Caco-2 (cell line): ENCODE data around the gene SEPTIN14. TPM values are rescaled to one million over a fixed set of nuclear protein-coding genes. Genes with fewer than 3 reads are reported as not detected.
A peak's percentile ranks its signal among the peaks of the same experiment; 100 is the strongest.

Source experiments
- BruUV-seq: library from RNA; stranded (reverse); fragments of 400-500 nt; replicated peaks from 2 replicates; lab custom pipeline; 2021; lab: Mats Ljungman, UMichigan
- CTCF ChIA-PET: fragments of 300-600 bp; sonication (Branson Sonifier 250); formaldehyde crosslinking; loops from one replicate; lab custom pipeline; 2022; ENCODE audit warnings: antibody characterized with exemption; lab: Charles Lee
- POLR2A ChIA-PET: fragments of 300-600 bp; sonication (Branson Sonifier 250); formaldehyde crosslinking; loops from one replicate; lab custom pipeline; 2022; ENCODE audit warnings: antibody characterized with exemption; lab: Charles Lee
- DNase-seq, 2 experiments: peaks; one replicate each; pipeline versions ENCODE4 v3.0.0 to v3.0.0-alpha.2; 2020 to 2022
- H3K27me3 ChIP-seq: replicated peaks from 2 replicates; pipeline ENCODE4 v1.6.0; 2011; ENCODE audit warnings: low read length; ENCODE audit not compliant: control insufficient read depth, insufficient read depth
- H3K36me3 ChIP-seq: 2 replicates; pipeline ENCODE4 v1.5.1; 2011; ENCODE audit warnings: low read length; ENCODE audit not compliant: control insufficient read depth, insufficient read depth
- H3K4me1 ChIP-seq: fragments of 250-450 bp; sonication (Bioruptor Pico); 2 replicates; pipeline ENCODE4 v1.5.1; 2020; ENCODE audit warnings: mild to moderate bottlenecking
- H3K4me3 ChIP-seq: 2 replicates; pipeline ENCODE4 v1.5.1; 2011; ENCODE audit warnings: low read depth, mild to moderate bottlenecking, control low read depth, low read length
- H3K9me3 ChIP-seq: fragments of 250-450 bp; sonication (Bioruptor Pico); 2 replicates; pipeline ENCODE4 v1.5.1; 2020; ENCODE audit warnings: mild to moderate bottlenecking, moderate library complexity
- H3K27ac Mint-ChIP-seq: one replicate; pipeline ENCODE4 v1.8.0; 2022; ENCODE audit warnings: mixed read lengths; ENCODE audit not compliant: unreplicated experiment
- H3K27me3 Mint-ChIP-seq: one replicate; pipeline ENCODE4 v1.8.0; 2022; ENCODE audit warnings: mixed read lengths; ENCODE audit not compliant: insufficient read depth, unreplicated experiment
- H3K36me3 Mint-ChIP-seq: one replicate; pipeline ENCODE4 v1.8.0; 2022; ENCODE audit warnings: mild to moderate bottlenecking, mixed read lengths; ENCODE audit not compliant: insufficient read depth, unreplicated experiment
- H3K4me1 Mint-ChIP-seq: one replicate; pipeline ENCODE4 v1.8.0; 2022; ENCODE audit warnings: low read depth, mixed read lengths; ENCODE audit not compliant: unreplicated experiment
- H3K4me3 Mint-ChIP-seq: one replicate; pipeline ENCODE4 v1.8.0; 2022; ENCODE audit warnings: mild to moderate bottlenecking, moderate library complexity, mixed read lengths; ENCODE audit not compliant: unreplicated experiment
- H3K9me3 Mint-ChIP-seq: one replicate; pipeline ENCODE4 v1.8.0; 2022; ENCODE audit warnings: mixed read lengths; ENCODE audit not compliant: unreplicated experiment
- intact Hi-C: fragments of 100-400 bp; cut with micrococcal nuclease; formaldehyde crosslinking; loops from one replicate; pipeline ENCODE4 v1.10.0; 2022; ENCODE audit not compliant: unreplicated experiment
- total RNA-seq: library from RNA; stranded (reverse); gene quantifications from 2 replicates; pipeline ENCODE4 v1.2.3, GENCODE V29; 2022
- TF ChIP-seq, protein P1 (sequence below), 2 experiments: fragments of 200-600 bp in 1 of 2; IDR thresholded peaks; 1 replicate in 1 of 2; 2 replicates in 1 of 2; pipeline versions ENCODE4 v1.5.1 to v1.8.0; 2011 to 2022; ENCODE audit warnings: antibody characterized with exemption in 1 of 2, control low read depth in 1 of 2, inconsistent platforms in 1 of 2, low read depth in 1 of 2, low read length in 1 of 2, mild to moderate bottlenecking in 1 of 2, moderate library complexity in 1 of 2; ENCODE audit not compliant: insufficient read depth in 1 of 2, severe bottlenecking in 1 of 2, unreplicated experiment in 1 of 2

The SEPTIN14 gene
- total RNA-seq, 1 experiment from 2014 or later, result not detected

DNA sequence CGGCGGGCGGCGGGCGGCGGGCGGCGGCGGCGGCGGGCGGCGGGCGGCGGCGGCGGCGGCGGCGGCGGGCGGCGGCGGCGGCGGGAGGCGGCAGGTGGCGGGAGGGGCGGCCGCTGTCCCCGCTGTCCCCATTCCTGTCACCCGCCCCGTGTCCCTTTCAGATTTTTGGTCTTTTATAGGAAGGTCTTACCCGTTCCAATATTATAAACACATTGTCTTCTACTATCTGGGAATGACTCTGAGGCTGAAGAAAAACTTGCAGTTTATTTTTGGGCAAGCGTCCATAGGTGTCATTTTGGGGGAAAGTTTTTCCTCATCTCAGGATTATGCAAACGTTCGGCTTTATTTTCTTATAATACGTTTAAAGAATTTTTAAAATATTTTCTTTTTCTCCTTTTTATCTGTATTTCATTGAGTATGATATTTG is 25.3 kb upstream of the SEPTIN14 start:
- Histone ChIP-seq H3K4me3 (peak overlapping the region; percentile 66), H3K4me1 (no peaks in the 10 kb centered on the region), H3K27me3 (no peaks in the 10 kb centered on the region), H3K36me3 (no peaks in the 10 kb centered on the region), H3K9me3 (no peaks in the 10 kb centered on the region)
- BruUV-seq, result no TSS peak
- TF ChIP-seq, protein P1, sequence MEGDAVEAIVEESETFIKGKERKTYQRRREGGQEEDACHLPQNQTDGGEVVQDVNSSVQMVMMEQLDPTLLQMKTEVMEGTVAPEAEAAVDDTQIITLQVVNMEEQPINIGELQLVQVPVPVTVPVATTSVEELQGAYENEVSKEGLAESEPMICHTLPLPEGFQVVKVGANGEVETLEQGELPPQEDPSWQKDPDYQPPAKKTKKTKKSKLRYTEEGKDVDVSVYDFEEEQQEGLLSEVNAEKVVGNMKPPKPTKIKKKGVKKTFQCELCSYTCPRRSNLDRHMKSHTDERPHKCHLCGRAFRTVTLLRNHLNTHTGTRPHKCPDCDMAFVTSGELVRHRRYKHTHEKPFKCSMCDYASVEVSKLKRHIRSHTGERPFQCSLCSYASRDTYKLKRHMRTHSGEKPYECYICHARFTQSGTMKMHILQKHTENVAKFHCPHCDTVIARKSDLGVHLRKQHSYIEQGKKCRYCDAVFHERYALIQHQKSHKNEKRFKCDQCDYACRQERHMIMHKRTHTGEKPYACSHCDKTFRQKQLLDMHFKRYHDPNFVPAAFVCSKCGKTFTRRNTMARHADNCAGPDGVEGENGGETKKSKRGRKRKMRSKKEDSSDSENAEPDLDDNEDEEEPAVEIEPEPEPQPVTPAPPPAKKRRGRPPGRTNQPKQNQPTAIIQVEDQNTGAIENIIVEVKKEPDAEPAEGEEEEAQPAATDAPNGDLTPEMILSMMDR (IDR thresholded peaks at IDR 0.05; ENCODE audit: insufficient read depth in 1 of 2, low read depth in 1 of 2, low read length in 1 of 2, severe bottlenecking in 1 of 2, unreplicated experiment in 1 of 2), result no peak
- peaks cover 12% of the 10 kb centered on the region for H3K36me3 Mint-ChIP-seq
- peak overlapping the region; percentile 97 for H3K4me3 Mint-ChIP-seq
- intact Hi-C loops, result loop anchor here (1.0 to 10.0 kb wide), 2 partner anchors 63 to 187 kb away; partner anchors contain the start of gene MRPS17
- peak overlapping the region; percentile 99 for H3K27ac Mint-ChIP-seq
- no peaks in the 10 kb centered on the region for H3K9me3 Mint-ChIP-seq
- ChIA-PET POLR2A (no interaction called here), CTCF (no interaction called here)
- DNase-seq, result peak in 1 of 2 experiments; percentile 7
- H3K4me1 Mint-ChIP-seq, result no peaks in the 10 kb centered on the region
- peaks cover 4% of the 10 kb centered on the region for H3K27me3 Mint-ChIP-seq

DNA sequence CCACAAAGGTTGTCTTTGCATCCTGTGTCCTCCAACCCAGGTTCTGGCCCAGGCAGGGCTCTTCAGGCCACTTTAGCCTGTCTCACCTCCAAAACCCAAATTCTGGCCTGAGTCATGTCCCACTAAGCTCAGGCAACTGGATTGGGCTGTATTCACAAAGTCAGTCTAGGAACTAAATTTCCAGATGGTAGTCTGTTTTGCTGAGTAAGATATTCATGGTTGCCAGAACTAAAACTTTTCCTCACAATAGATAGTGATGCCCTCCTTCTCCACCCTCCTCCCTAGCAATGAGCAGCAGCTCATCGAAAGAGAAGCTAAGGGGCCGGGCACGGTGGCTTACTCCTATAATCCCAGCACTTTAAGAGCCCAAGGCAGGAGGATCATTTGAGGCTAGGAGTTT is 21.8 kb upstream of the SEPTIN14 start:
- Mint-ChIP-seq H3K36me3 (peaks cover 7% of the 10 kb centered on the region), H3K27ac (no peak overlapping the region), H3K4me1 (no peaks in the 10 kb centered on the region), H3K27me3 (peaks cover 4% of the 10 kb centered on the region), H3K4me3 (no peak overlapping the region), H3K9me3 (no peaks in the 10 kb centered on the region)
- H3K9me3 ChIP-seq, result no peaks in the 10 kb centered on the region
- no peaks in the 10 kb centered on the region for H3K27me3 ChIP-seq
- no peak for DNase-seq
- no peak overlapping the region for H3K4me3 ChIP-seq
- no TSS peak for BruUV-seq
- CTCF ChIA-PET, result no interaction called here
- H3K36me3 ChIP-seq, result no peaks in the 10 kb centered on the region
- intact Hi-C loops, result loop anchor here (10.0 kb wide), 1 partner anchor 190 kb away; no protein-coding TSS in a partner anchor
- H3K4me1 ChIP-seq, result no peaks in the 10 kb centered on the region
- TF ChIP-seq, protein P1 (IDR thresholded peaks at IDR 0.05; ENCODE audit: insufficient read depth in 1 of 2, low read depth in 1 of 2, low read length in 1 of 2, severe bottlenecking in 1 of 2, unreplicated experiment in 1 of 2), result no peak
- POLR2A ChIA-PET, result no interaction called here

DNA sequence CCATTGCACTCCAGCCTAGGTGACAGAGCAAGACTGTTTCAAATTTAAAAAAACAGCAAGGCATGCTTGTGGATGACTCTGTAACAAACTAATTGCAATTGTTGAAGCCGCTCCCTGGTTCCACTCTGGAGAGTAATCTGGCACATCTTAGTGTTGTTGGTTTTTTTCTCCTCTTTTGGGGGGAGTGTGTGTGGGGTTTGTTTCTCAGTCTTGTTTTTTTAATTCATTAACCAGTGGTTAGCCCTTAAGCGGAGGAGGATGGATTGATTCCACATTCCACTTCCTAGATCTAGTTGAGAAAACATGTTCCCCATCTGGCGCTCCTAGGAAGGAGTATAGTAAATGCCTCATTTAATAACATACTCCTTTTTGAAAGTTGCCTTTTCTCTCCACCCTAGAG is 16.1 kb upstream of the SEPTIN14 start:
- Histone ChIP-seq H3K36me3 (no peaks in the 10 kb centered on the region), H3K4me3 (no peak overlapping the region), H3K9me3 (no peaks in the 10 kb centered on the region), H3K27me3 (no peaks in the 10 kb centered on the region), H3K4me1 (no peaks in the 10 kb centered on the region)
- DNase-seq, result no peak
- ChIA-PET CTCF (no interaction called here), POLR2A (no interaction called here)
- no TSS peak for BruUV-seq
- no peaks in the 10 kb centered on the region for H3K27me3 Mint-ChIP-seq
- H3K27ac Mint-ChIP-seq, result no peak overlapping the region
- no peaks in the 10 kb centered on the region for H3K36me3 Mint-ChIP-seq
- intact Hi-C loops, result no loop called here
- no peak overlapping the region for H3K4me3 Mint-ChIP-seq
- TF ChIP-seq, protein P1 (IDR thresholded peaks at IDR 0.05; ENCODE audit: insufficient read depth in 1 of 2, low read depth in 1 of 2, low read length in 1 of 2, severe bottlenecking in 1 of 2, unreplicated experiment in 1 of 2), result no peak
- H3K4me1 Mint-ChIP-seq, result no peaks in the 10 kb centered on the region
- no peaks in the 10 kb centered on the region for H3K9me3 Mint-ChIP-seq
